SKM-1 (cell line): ENCODE results near the gene KIFC1.
"Not testable (repeated sequence)": the region's sequence is repeated elsewhere in the genome, so short reads cannot be mapped to it uniquely, and the experiment has no call there.

Experiments used
- DNase-seq: peaks from one replicate; lab custom pipeline; 2025; ENCODE audit not compliant: unreplicated experiment; lab: John Stamatoyannopoulos, UW

KIFC1 gene

DNA sequence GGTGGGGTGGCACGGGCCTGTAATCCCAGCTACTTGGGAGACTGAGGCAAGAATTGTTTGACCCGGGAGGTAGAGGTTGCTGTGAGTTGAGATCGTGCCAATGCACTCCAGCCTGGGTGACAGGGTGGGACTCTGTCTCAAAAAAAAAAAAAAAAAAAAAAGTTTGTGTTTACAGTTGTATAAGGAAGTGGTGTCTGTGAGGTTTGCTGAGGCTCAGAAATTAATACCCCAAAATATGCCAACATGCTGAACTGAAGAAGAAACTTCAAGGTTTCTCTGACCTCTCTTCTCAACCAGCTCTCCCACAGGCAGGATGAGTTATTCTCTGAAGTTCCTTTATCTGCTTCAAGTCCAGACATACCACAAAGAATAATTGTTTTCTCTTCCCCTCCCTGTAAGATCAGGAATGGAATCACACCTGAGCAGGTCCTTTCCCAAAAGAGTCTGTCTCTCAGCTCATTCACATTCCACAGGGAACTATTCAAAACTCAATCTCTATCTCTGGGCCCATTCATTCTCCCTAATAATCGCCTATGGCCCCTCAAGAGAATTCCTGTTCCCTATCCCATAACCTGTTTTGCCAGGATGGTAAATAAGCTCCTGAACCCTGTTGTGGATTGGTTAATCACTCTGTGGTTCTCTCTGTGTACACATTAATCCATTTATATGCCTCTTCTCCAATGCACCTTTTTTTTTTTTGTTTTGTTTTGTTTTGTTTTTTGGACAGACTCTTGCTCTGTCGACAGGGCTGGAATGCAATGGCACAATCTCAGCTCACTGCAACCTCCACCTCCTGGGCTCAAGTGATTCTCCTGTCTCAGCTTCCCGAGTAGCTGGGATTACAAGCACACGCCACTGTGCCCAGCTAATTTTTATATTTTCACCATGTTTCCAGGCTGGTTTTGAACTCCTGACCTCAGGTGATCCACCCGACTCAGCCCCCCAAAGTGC is 17.4 kb upstream of the KIFC1 start:
- no peak for DNase-seq

- DNase-seq, result peak; percentile 14
Measured at GRCh38 chr6:33375143-33375671, 16.4 kb upstream of the KIFC1 start.

DNA sequence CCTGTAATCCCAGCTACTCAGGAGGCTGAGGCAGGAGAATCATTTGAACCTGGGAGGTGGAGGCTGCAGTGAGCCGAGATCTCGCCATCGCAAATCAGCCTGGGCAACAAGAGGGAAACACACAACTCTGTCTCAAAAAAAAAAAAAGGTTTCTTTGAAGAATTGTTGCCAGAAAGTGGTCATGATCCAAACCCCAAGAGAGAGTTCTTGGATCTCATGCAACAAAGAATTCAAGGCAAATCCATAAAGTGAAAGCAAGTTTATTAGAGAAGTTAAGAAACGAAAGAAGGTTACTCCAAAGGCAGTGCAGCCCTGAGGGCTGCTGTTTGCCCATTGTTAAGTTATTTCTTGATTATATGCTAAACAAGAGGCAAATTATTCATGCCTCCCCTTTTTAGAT is 14.5 kb upstream of the KIFC1 start:
- DNase-seq, result no peak

GRCh38 chr6:33379184-33379583 is 12.4 kb upstream of the KIFC1 start:
- DNase-seq, result not testable (repeated sequence)

DNA sequence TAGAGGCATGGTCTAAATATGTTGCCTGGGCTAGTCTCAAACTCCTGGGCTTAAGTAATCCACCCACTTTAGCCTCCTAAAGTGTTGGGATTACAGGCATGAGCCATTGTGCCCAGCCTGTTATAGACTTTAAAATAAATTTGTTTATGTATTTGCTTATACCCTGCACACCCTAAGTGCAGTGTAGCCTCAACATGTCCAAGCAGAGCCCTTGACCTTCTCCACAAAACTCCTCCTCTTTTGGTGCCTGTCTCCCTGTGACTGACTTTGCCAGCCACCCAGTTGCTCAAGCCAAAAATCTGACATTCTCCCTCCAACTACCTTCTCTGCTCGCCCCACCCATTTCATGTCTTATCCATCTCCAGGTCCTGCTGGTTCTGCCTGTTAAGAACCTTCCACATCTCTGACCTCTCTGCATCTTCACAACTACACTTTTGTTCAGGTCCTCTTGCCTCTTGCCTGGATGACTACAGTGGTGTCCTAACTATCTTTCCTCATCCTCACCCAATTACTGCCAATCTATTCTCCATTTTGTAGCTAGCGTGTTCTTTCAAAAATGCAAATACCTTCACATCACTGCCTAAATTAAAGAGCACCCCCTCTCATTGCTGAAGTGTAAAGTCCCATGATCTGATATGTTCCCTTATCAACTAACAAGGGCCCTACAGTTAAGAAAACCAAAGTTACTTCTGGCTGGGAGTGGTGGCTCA is 11.2 kb upstream of the KIFC1 start:
- DNase-seq, result no peak

- DNase-seq, result no peak
Measured at GRCh38 chr6:33383427-33384185, 8.0 kb upstream of the KIFC1 start.

DNA sequence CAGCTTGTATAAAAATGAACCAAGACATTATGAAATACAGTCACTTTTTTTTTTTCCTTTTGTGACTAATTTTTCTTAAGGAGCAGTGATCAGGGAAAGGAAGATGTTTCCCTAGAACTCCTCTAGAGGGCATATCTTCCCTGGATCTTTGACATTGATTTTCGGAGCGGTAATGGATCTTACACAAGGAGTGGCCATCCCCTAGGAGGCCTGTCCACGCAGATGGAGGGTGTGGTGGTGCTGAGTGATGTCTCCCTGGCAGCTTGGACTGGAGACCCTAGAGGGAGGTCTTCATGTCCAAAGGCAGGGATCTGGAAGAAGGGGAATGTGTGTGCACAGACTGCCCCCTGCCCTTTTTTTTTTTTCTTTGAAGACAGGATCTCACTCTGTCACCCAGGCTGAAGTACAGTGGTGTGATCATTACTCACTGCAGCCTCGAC is 7.0 kb upstream of the KIFC1 start:
- DNase-seq, result no peak

- DNase-seq, result no peak
Measured at GRCh38 chr6:33390173-33390572, 1.4 kb upstream of the KIFC1 start.

- DNase-seq, result no peak
Measured at GRCh38 chr6:33390767-33391277, 801 bp upstream of the KIFC1 start.

DNA sequence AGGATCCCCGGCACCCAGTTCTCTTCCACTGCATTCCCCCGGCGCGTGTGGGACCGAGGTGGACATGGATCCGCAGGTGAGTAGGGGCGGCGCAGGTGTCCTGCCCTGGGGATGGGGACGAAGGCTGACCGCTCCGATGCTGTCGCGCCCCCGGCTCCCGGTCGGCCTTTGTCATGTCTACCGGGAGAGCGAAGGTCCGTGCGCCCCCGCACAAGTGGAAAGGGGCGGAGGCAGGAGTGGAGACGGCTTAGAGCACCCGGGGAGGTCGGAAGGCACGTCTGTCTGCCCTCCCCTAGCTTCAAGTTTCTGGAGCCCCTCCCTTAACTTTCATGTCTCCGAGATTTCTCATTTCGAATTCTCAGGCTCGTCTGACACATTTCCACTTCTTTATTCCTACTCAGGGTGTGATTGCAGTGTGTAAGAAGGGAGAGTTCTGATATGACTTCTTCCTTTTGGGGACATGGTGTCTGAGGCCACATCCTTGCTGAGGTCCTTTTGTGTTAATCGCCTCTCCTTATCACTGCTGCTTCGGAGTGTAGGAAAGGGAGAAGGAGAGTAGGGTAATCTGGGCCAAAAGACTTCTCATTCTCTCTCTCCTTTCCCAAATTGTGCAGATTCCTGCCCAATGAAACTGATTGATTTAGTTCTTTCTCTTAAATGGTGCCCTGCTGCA is 435 bp downstream of the KIFC1 start:
- no peak for DNase-seq

GRCh38 chr6:33392595-33392948 is 949 bp downstream of the KIFC1 start:
- no peak for DNase-seq

DNA sequence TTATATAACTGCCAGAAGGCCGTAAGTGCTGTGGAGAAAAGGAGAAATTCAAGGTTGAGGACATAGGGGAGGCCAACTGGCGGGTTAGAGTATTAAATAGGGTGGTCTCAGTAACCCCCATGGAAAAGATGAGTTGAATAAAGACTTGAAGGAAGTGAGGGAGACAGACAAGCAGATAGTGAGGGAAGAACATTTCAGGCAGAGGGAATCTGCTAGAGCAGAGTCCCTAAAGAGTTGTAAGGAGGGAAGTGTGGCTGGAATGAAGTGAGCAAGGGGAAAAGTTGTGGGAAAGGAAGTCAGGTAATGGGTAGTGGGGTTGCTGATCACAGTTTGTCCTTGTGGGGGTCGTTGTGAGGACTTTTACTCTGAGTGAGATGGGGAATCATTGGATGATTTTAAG is 1.4 kb downstream of the KIFC1 start:
- no peak for DNase-seq

DNA sequence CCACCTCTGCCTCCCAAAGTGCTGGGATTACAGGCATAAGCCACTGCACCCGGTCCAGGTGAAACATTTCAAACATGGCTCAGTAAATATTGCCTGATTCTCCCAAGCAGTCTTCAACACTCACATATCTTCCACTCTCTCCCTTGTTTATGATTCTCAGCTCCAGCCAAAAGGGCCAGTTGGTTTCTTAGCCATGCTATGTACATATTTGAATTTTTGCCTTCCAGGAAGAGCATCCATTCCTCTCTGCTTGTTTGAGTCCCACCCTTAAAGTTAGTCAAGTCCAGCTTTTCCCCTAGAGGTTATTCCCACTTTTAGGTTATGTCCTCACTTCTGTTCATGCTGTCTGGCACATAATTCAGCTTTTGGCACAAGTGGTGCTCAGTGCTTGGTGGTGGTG is 5.9 kb downstream of the KIFC1 start:
- no peak for DNase-seq

GRCh38 chr6:33398601-33399000 is 7.0 kb downstream of the KIFC1 start:
- DNase-seq, result not testable (repeated sequence)

DNA sequence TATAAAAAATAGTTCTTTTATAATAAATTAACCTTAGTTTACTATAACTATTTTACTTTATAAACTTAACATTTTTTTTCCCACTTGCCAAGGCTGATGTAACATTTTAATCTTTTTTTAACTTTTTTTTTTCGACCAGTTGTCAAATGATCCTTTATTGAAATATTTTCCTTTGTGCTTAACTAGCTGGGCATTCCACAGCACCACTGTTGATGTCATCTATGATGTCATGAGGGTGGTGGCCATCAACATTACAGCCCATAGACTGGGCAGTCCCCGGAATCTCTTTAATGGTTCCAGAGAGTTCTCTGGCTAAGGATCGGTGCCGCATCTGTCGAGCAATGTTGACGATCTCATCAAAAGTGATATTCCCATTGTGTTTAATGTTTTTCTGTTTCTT is 8.3 kb downstream of the KIFC1 start:
- DNase-seq, result not testable (repeated sequence)

DNA sequence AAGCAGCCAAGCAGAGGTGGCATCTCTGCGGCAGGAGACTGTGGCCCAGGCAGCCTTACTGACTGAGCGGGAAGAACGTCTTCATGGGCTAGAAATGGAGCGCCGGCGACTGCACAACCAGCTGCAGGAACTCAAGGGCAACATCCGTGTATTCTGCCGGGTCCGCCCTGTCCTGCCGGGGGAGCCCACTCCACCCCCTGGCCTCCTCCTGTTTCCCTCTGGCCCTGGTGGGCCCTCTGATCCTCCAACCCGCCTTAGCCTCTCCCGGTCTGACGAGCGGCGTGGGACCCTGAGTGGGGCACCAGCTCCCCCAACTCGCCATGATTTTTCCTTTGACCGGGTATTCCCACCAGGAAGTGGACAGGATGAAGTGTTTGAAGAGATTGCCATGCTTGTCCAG is 13.3 kb downstream of the KIFC1 start:
- DNase-seq, result no peak

GRCh38 chr6:33405386-33405940 is 13.8 kb downstream of the KIFC1 start:
- no peak for DNase-seq

DNA sequence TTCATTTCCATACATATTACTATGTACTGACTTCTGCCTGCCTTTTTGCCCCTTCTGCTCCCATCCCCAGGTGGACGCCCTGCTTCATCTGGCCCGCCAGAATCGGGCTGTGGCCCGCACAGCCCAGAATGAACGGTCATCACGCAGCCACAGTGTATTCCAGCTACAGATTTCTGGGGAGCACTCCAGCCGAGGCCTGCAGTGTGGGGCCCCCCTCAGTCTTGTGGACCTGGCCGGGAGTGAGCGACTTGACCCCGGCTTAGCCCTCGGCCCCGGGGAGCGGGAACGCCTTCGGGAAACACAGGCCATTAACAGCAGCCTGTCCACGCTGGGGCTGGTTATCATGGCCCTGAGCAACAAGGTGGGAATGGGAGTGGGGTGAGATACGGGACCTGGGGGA is 14.5 kb downstream of the KIFC1 start:
- DNase-seq, result no peak

DNA sequence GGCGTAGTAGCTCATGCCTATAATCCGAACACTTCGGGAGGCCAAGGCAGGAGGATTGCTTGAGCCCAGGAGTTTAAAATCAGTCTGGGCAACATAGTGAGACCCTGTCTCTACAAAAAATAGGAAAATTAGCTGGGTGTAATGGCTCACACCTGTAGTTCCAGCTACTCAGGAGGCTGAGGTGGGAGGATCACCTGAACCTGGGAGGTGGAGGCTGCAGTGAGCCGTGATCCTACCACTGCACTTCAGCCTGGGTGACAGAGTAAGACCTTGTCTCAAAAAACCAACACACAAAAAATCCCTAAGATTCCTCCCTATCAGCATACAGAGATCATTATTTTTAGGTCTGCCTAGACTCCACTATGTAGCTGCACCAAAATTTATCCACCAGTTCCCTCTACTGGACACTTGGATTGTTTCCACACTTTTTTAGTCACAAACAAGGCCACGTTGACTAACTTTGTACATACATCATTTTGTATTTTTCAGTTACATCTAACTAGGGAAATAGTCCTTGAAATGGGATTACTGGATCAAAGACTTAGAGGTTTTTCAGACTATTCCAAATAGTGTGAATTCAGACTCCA is 15.6 kb downstream of the KIFC1 start:
- DNase-seq, result no peak
